ENCODE data around the gene USP14. TPM values are rescaled to one million over a fixed set of nuclear protein-coding genes. Genes with fewer than 3 reads are reported as not detected.

The USP14 gene
- total and polyA plus RNA-seq, 2 of the 8 experiments (the other 6 are each of a cell fraction or from before 2014, with no cell fraction given), result 14.8 to 91.1 TPM

DNA sequence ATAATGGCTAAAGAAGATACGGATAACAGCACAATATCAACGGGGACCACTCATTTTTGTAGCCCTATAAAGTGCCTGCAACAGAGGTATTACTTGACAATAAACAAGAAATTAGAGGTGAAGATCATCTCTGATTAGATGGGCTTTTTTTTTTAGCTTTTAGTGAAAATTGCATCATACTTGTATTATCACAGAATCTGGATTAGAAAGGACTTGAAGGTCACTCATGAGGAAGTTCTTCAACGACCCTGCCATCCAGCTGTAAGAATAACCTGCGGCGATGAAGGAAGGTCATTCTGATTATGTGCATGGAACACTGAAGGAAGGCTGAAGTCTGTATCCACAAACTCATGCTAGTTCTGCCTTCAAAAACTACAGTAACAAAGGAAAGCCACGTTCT is 69.0 kb downstream of the USP14 start (continued):
- TF ChIP-seq CHD7 (IDR thresholded peaks at IDR 0.05; ENCODE audit: insufficient replicate concordance, low read length) (no peak), RXRA (IDR thresholded peaks at IDR 0.05; ENCODE audit: insufficient read depth, low read depth, low read length) (no peak), POLR2AphosphoS5 (IDR thresholded peaks at IDR 0.05; ENCODE audit: low read depth, low read length) (no peak), NRF1 (IDR thresholded peaks at IDR 0.05; ENCODE audit: low read depth, low read length) (no peak), TBP (IDR thresholded peaks at IDR 0.05; ENCODE audit: low read depth, low read length) (no peak), TAF1 (IDR thresholded peaks at IDR 0.05; ENCODE audit: low read depth, low read length) (no peak)
